Upper lobe of left lung (tissue), 6 donors: Measurements from ENCODE around the gene SKIC2. TPM values are rescaled to one million over a fixed set of nuclear protein-coding genes. Genes with fewer than 3 reads are reported as not detected.

ENCODE experiments used
- ATAC-seq, 2 donors: fragments of 200-7000 bp; cut with Tn5 transposase; one replicate each; pipeline ENCODE4 v1.9.1; 2022; ENCODE audit warnings: mild to moderate bottlenecking in 2 of 2, moderate library complexity in 2 of 2; ENCODE audit not compliant: low FRiP score in 2 of 2
- DNase-seq, 2 donors: peaks; one replicate each; pipeline ENCODE4 v3.0.0-alpha.2; 2019 to 2020
- H3K27ac ChIP-seq, 4 donors: fragments of 200-600 bp; sonication (generic); one replicate each; pipeline ENCODE4 v1.5.1; 2016 to 2019
- H3K27me3 ChIP-seq, 4 donors: fragments of 200-600 bp; sonication (generic); one replicate each; pipeline ENCODE4 v1.5.1; 2017 to 2019
- H3K36me3 ChIP-seq, 4 donors: fragments of 200-600 bp; sonication (generic); one replicate each; pipeline ENCODE4 v1.5.1; 2016 to 2019
- H3K4me1 ChIP-seq, 4 donors: fragments of 200-600 bp; sonication (generic); one replicate each; pipeline ENCODE4 v1.5.1; 2018 to 2019
- H3K4me3 ChIP-seq, 4 donors: fragments of 200-600 bp; sonication (generic); one replicate each; pipeline ENCODE4 v1.5.1; 2017 to 2019; ENCODE audit warnings: mild to moderate bottlenecking in 2 of 4, moderate library complexity in 1 of 4
- H3K9me3 ChIP-seq, 4 donors: fragments of 200-600 bp; sonication (generic); one replicate each; pipeline ENCODE4 v1.5.1; 2018 to 2019
- EP300 ChIP-seq, 4 donors: sonication (generic); formaldehyde crosslinking; IDR thresholded peaks; one replicate each; pipeline ENCODE4 v1.5.1; 2017; ENCODE audit warnings: antibody characterized with exemption in 4 of 4, control low read depth in 2 of 4
- POLR2A ChIP-seq, 4 donors: fragments of 450-650 bp; IDR thresholded peaks; one replicate each; pipeline ENCODE4 v1.5.1; 2016 to 2017; ENCODE audit warnings: antibody characterized with exemption in 4 of 4, mild to moderate bottlenecking in 2 of 4
- POLR2AphosphoS5 ChIP-seq, 2 donors: sonication (generic); formaldehyde crosslinking; IDR thresholded peaks; one replicate each; pipeline ENCODE4 v1.5.1; 2017; ENCODE audit warnings: antibody characterized with exemption in 2 of 2
- WGBS, 2 donors: methylation state at CpG; one replicate each; pipeline ENCODE4 v1.1.5; 2017 to 2018; 5-methylcytosine and 5-hydroxymethylcytosine counted together
- total RNA-seq, 6 donors: library from RNA; depleted of rRNA in 4 of 6; stranded (reverse); fragments of >200 nt in 4 of 6; gene quantifications; one replicate each; pipeline versions ENCODE4 v1.1.0 to v1.2.1, GENCODE V29; 2016 to 2021
- TF ChIP-seq, protein P1 (sequence below), 6 experiments: fragments of 450-650 bp in 4 of 6; fragments of 200-600 bp in 2 of 6; sonication (generic) in 2 of 6; IDR thresholded peaks; one replicate each; pipeline ENCODE4 v1.5.1; 2016 to 2019; ENCODE audit warnings: antibody characterized with exemption in 6 of 6
- donor health status: DM: no; HTN: no; CAD: no; lungs with moderate emphysema.
- donor health status: DM: no; HTN: yes; CAD: no; lungs with severe emphysema.

The SKIC2 gene
- total RNA-seq, 6 donors from 2014 or later, result 27.7 to 172 (median 58.6) TPM

DNA sequence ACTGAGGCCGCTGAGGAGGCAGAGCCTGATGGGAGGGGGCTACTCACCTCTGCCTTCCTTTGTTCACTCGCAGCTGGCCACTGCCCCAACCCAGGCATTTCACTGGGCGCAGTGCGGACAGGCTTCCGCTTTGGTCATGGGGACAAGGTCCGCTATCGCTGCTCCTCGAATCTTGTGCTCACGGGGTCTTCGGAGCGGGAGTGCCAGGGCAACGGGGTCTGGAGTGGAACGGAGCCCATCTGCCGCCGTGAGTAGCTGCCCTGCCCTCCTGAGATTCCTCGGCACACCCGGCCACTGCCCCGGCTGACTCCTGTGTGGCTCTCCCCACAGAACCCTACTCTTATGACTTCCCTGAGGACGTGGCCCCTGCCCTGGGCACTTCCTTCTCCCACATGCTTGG is 25.4 kb upstream of the SKIC2 start:
- no peaks in the 10 kb centered on the region for H3K9me3 ChIP-seq
- no peak overlapping the region for H3K27ac ChIP-seq
- no peaks in the 10 kb centered on the region for H3K27me3 ChIP-seq
- H3K36me3 ChIP-seq, result peaks cover 0 to under 1% (median 0%) of the 10 kb centered on the region in 4 donors
- H3K4me3 ChIP-seq, result no peak overlapping the region
- TF ChIP-seq POLR2AphosphoS5 (IDR thresholded peaks at IDR 0.05), result no peak
- DNase-seq (peak in 1 of 2 donors; percentile 61), ATAC-seq (no peak)
- peaks cover 0 to 18% (median 4%) of the 10 kb centered on the region in 4 donors for H3K4me1 ChIP-seq
- 91 to 94% methylated on average over 3 to 19 of the region's 19 CpGs for WGBS, 2 donors

DNA sequence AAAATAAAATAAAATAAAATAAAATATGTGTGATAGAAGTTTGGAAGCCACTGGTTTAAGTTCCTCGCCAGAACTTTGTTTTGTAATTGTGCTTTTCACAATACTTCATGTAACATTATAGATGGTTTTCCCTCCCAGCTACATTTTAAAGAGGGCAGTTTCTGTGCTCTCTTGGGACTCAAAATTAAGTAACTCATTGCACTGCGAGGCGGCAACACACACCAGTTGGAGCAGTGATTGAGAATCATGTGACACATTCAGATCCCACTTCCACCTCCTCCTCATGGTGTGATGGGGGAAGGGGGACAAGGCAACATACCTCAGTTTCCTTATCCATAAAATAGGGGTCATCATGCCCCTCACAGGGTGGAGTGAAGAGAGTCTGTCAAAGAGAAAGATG is 24.0 kb upstream of the SKIC2 start:
- ATAC-seq (no peak), DNase-seq (no peak)
- 71 to 72% methylated on average over 3 of the region's 3 CpGs for WGBS, 2 donors
- H3K4me3 ChIP-seq, result no peak overlapping the region
- H3K9me3 ChIP-seq, result no peaks in the 10 kb centered on the region
- no peak overlapping the region for H3K27ac ChIP-seq
- H3K27me3 ChIP-seq, result no peaks in the 10 kb centered on the region
- TF ChIP-seq POLR2AphosphoS5 (IDR thresholded peaks at IDR 0.05) (no peak), EP300 (IDR thresholded peaks at IDR 0.05) (no peak), POLR2A (IDR thresholded peaks at IDR 0.05) (no peak)
- TF ChIP-seq, protein P1, sequence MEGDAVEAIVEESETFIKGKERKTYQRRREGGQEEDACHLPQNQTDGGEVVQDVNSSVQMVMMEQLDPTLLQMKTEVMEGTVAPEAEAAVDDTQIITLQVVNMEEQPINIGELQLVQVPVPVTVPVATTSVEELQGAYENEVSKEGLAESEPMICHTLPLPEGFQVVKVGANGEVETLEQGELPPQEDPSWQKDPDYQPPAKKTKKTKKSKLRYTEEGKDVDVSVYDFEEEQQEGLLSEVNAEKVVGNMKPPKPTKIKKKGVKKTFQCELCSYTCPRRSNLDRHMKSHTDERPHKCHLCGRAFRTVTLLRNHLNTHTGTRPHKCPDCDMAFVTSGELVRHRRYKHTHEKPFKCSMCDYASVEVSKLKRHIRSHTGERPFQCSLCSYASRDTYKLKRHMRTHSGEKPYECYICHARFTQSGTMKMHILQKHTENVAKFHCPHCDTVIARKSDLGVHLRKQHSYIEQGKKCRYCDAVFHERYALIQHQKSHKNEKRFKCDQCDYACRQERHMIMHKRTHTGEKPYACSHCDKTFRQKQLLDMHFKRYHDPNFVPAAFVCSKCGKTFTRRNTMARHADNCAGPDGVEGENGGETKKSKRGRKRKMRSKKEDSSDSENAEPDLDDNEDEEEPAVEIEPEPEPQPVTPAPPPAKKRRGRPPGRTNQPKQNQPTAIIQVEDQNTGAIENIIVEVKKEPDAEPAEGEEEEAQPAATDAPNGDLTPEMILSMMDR (IDR thresholded peaks at IDR 0.05), result no peak
- peaks cover 0 to 11% (median 0%) of the 10 kb centered on the region in 4 donors for H3K36me3 ChIP-seq
- peaks cover 0 to 8% (median 0%) of the 10 kb centered on the region in 4 donors for H3K4me1 ChIP-seq

DNA sequence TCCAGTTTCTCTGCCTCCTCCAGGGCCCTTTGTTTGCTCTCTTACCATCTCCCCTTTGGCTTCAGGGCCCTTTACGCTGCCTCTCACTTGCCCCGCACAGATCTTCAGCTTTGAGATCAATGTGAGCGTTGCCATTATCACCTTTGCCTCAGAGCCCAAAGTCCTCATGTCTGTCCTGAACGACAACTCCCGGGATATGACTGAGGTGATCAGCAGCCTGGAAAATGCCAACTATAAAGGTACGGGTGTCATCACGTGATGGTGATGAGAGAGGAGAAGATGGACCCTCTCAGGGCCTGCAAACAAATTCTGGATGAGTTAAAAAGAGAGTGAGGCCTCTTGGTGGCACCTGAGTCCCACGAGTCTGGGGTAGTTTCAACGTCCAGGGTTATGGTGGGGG is 23.2 kb upstream of the SKIC2 start:
- Histone ChIP-seq H3K9me3 (no peaks in the 10 kb centered on the region), H3K4me1 (peaks cover 0 to under 1% (median 0%) of the 10 kb centered on the region in 4 donors), H3K27me3 (no peaks in the 10 kb centered on the region), H3K36me3 (peaks cover 0 to 16% (median 0%) of the 10 kb centered on the region in 4 donors), H3K27ac (no peak overlapping the region), H3K4me3 (no peak overlapping the region)
- no peak for ATAC-seq
- 86 to 89% methylated on average over 9 of the region's 9 CpGs for WGBS, 2 donors
- TF ChIP-seq POLR2AphosphoS5 (IDR thresholded peaks at IDR 0.05), result no peak
- DNase-seq, result no peak

DNA sequence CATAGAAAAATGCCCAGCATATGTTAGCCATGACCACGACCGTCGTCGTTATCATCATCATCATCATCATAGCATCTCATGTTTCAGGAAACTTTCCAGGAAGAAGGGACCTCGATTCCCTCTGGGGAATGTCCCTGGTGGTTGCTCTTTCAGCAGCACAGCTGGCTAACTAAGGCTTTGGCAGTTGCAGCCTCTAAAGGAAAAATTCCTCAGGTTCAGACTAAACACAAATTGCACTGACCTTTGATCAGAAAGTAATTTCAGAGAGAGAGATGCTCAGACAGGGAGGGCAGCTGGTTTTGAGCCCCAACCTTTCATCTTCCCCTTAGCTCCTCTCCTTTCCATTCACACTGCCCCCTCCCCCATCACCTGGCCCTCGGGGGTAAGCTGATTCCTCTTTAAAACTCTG is 18.7 kb upstream of the SKIC2 start:
- no peak for ATAC-seq
- WGBS, 2 donors, result 6 to 23% methylated on average over 3 to 6 of the region's 6 CpGs

DNA sequence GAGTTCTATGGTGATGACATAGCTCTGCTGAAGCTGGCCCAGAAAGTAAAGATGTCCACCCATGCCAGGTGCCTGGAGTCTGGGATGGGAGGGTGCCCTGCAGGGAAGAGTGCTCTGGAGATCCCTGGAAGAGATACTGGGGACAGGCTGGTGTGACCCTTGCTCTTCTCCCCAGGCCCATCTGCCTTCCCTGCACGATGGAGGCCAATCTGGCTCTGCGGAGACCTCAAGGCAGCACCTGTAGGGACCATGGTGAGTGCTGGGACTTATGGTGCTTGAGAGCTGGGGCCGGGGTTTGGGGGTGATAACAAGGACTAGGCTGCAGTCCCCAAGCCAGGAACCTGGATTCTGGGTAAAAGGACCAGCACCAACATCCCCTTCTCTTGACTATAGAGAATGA is 15.2 kb upstream of the SKIC2 start:
- Histone ChIP-seq H3K4me1 (peaks cover 17 to 26% (median 21%) of the 10 kb centered on the region in 4 donors), H3K27me3 (no peaks in the 10 kb centered on the region), H3K9me3 (no peaks in the 10 kb centered on the region), H3K27ac (no peak overlapping the region), H3K36me3 (peaks cover 0 to 37% (median 8%) of the 10 kb centered on the region in 4 donors), H3K4me3 (no peak overlapping the region)
- TF ChIP-seq EP300 (IDR thresholded peaks at IDR 0.05), result no peak
- WGBS, 2 donors, result 80 to 92% methylated on average over 2 to 3 of the region's 3 CpGs
- DNase-seq (no peak), ATAC-seq (no peak)

More for the DNA sequence above, 18.7 kb upstream of the SKIC2 start:
- Histone ChIP-seq H3K4me3 (no peak overlapping the region), H3K4me1 (peaks cover 4 to 8% (median 8%) of the 10 kb centered on the region in 4 donors), H3K36me3 (peaks cover 0 to 33% (median 6%) of the 10 kb centered on the region in 4 donors), H3K27me3 (no peaks in the 10 kb centered on the region), H3K27ac (no peak overlapping the region), H3K9me3 (no peaks in the 10 kb centered on the region)
- TF ChIP-seq POLR2AphosphoS5 (IDR thresholded peaks at IDR 0.05), result no peak
- TF ChIP-seq EP300 (IDR thresholded peaks at IDR 0.05), result no peak
- TF ChIP-seq, protein P1 (IDR thresholded peaks at IDR 0.05), result no peak
- no peak for TF ChIP-seq POLR2A (IDR thresholded peaks at IDR 0.05)
- no peak for DNase-seq

DNA sequence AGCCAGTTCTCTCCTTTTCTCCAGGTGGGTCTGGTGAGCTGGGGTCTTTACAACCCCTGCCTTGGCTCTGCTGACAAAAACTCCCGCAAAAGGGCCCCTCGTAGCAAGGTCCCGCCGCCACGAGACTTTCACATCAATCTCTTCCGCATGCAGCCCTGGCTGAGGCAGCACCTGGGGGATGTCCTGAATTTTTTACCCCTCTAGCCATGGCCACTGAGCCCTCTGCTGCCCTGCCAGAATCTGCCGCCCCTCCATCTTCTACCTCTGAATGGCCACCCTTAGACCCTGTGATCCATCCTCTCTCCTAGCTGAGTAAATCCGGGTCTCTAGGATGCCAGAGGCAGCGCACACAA is 13.8 kb upstream of the SKIC2 start:
- ATAC-seq, result no peak
- TF ChIP-seq EP300 (IDR thresholded peaks at IDR 0.05), result no peak
- TF ChIP-seq, protein P1 (IDR thresholded peaks at IDR 0.05), result no peak
- no peak for TF ChIP-seq POLR2A (IDR thresholded peaks at IDR 0.05)
- no peak for TF ChIP-seq POLR2AphosphoS5 (IDR thresholded peaks at IDR 0.05)
- 80 to 85% methylated on average over 9 of the region's 9 CpGs for WGBS, 2 donors

More for the DNA sequence above, 13.8 kb upstream of the SKIC2 start:
- peak overlapping the region; percentile 76 to 90 (median 86) for H3K27ac ChIP-seq
- H3K4me3 ChIP-seq, result peak overlapping the region in 2 of 4 donors; percentile 26 to 39
- no peaks in the 10 kb centered on the region for H3K27me3 ChIP-seq
- peaks cover 17 to 28% (median 21%) of the 10 kb centered on the region in 4 donors for H3K4me1 ChIP-seq
- peaks cover 0 to 29% (median 10%) of the 10 kb centered on the region in 4 donors for H3K36me3 ChIP-seq
- no peak for DNase-seq
- no peaks in the 10 kb centered on the region for H3K9me3 ChIP-seq
